IMR-90 (cell line): ENCODE results near the gene ZNF121. TPM values are rescaled to one million over a fixed set of nuclear protein-coding genes. Genes with fewer than 3 reads are reported as not detected.

Experiments used
- ATAC-seq: fragments of 200-7000 bp; cut with Tn5 transposase; 2 replicates; pipeline ENCODE4 v1.9.1; 2020; ENCODE audit warnings: low read depth, mild to moderate bottlenecking, moderate library complexity
- BruUV-seq: library from RNA; stranded (reverse); fragments of 400-500 nt; replicated peaks from 2 replicates; lab custom pipeline; 2021; lab: Mats Ljungman, UMichigan
- CTCF ChIA-PET: fragments of 300-600 bp; formaldehyde crosslinking; extraction: SDS; loops from one replicate; lab custom pipeline; 2021; ENCODE audit warnings: antibody characterized with exemption; lab: Yijun Ruan, JAX
- POLR2A ChIA-PET: fragments of 300-600 bp; sonication (Branson Sonifier 250); formaldehyde crosslinking; loops from one replicate; lab custom pipeline; 2022; ENCODE audit warnings: antibody characterized with exemption; ENCODE audit not compliant: unreplicated experiment; lab: Charles Lee
- DNase-seq: peaks from one replicate; pipeline ENCODE4 v3.0.0; 2013
- H2AFZ ChIP-seq: replicated peaks from 2 replicates; pipeline ENCODE3; 2013; ENCODE audit warnings: low read length, mild to moderate bottlenecking; ENCODE audit not compliant: poor library complexity
- H2AK5ac ChIP-seq: 2 replicates; pipeline ENCODE4 v1.6.1; 2013; ENCODE audit warnings: low read depth, low read length, inconsistent platforms
- H2AK9ac ChIP-seq: replicated peaks from 2 replicates; pipeline ENCODE3; 2013; ENCODE audit warnings: mild to moderate bottlenecking, low read depth, low read length, moderate library complexity; ENCODE audit not compliant: poor library complexity
- H2BK120ac ChIP-seq: 2 replicates; pipeline ENCODE4 v1.6.1; 2013; ENCODE audit warnings: low read depth, low read length, inconsistent platforms
- H2BK15ac ChIP-seq: 3 replicates; pipeline ENCODE4 v1.6.1; 2013; ENCODE audit warnings: low read depth, low read length, inconsistent platforms
- H2BK20ac ChIP-seq: 2 replicates; pipeline ENCODE4 v1.6.1; 2013; ENCODE audit warnings: low read depth, mild to moderate bottlenecking, inconsistent platforms, low read length, moderate library complexity
- H2BK5ac ChIP-seq: 2 replicates; pipeline ENCODE4 v1.6.1; 2013; ENCODE audit warnings: mild to moderate bottlenecking, low read depth, low read length, inconsistent platforms; ENCODE audit not compliant: poor library complexity, severe bottlenecking
- H3K14ac ChIP-seq: replicated peaks from 2 replicates; pipeline ENCODE4 v1.6.1; 2013; ENCODE audit warnings: low read depth, low read length, inconsistent platforms
- H3K18ac ChIP-seq: 2 replicates; pipeline ENCODE4 v1.6.1; 2013; ENCODE audit warnings: low read depth, low read length, control low read depth
- H3K23ac ChIP-seq: 2 replicates; pipeline ENCODE4 v1.6.1; 2013; ENCODE audit warnings: low read depth, low read length, inconsistent platforms
- H3K27ac ChIP-seq: 2 replicates; pipeline ENCODE4 v1.5.1; 2013; ENCODE audit warnings: mild to moderate bottlenecking, control low read depth, low read length; ENCODE audit not compliant: insufficient read depth
- H3K27me3 ChIP-seq: 2 replicates; pipeline ENCODE4 v1.6.1; 2013; ENCODE audit warnings: low read length; ENCODE audit not compliant: control insufficient read depth, insufficient read depth
- H3K36me3 ChIP-seq: 2 replicates; pipeline ENCODE4 v1.6.1; 2013; ENCODE audit warnings: low read length, mixed read lengths; ENCODE audit not compliant: control insufficient read depth, insufficient read depth
- H3K4ac ChIP-seq: 2 replicates; pipeline ENCODE4 v1.6.1; 2013; ENCODE audit warnings: low read depth, low read length, inconsistent platforms
- H3K4me1 ChIP-seq: 2 replicates; pipeline ENCODE4 v1.6.1; 2013; ENCODE audit warnings: low read length, mixed read lengths; ENCODE audit not compliant: control insufficient read depth, insufficient read depth
- H3K4me2 ChIP-seq: 2 replicates; pipeline ENCODE4 v1.6.1; 2013; ENCODE audit warnings: low read depth, mild to moderate bottlenecking, control low read depth, low read length, moderate library complexity
- H3K4me3 ChIP-seq: 2 replicates; pipeline ENCODE4 v1.5.1; 2013; ENCODE audit warnings: low read depth, mild to moderate bottlenecking, control low read depth, low read length, moderate library complexity; ENCODE audit not compliant: insufficient read depth
- H3K56ac ChIP-seq: 2 replicates; pipeline ENCODE4 v1.6.1; 2013; ENCODE audit warnings: low read length, inconsistent platforms; ENCODE audit not compliant: insufficient read depth; ENCODE audit errors: extremely low read depth
- H3K79me1 ChIP-seq, 2 experiments: 2 replicates each; pipeline ENCODE4 v1.6.1; 2013; ENCODE audit warnings: low read length in 2 of 2, inconsistent platforms in 1 of 2, low read depth in 1 of 2
- H3K9ac ChIP-seq: 2 replicates; pipeline ENCODE4 v1.6.1; 2013; ENCODE audit warnings: low read depth, low read length, control low read depth
- H3K9me1 ChIP-seq: 2 replicates; pipeline ENCODE4 v1.6.1; 2013; ENCODE audit warnings: low read length, inconsistent platforms; ENCODE audit not compliant: insufficient read depth
- H3K9me3 ChIP-seq: 2 replicates; pipeline ENCODE4 v1.6.1; 2013; ENCODE audit warnings: low read length; ENCODE audit not compliant: control insufficient read depth, insufficient read depth
- H4K20me1 ChIP-seq: 2 replicates; pipeline ENCODE4 v1.6.1; 2013; ENCODE audit warnings: low read length, inconsistent platforms; ENCODE audit not compliant: insufficient read depth
- H4K5ac ChIP-seq: 2 replicates; pipeline ENCODE4 v1.6.1; 2013; ENCODE audit warnings: mild to moderate bottlenecking, low read depth, low read length, control low read depth
- H4K8ac ChIP-seq, 2 experiments: 2 replicates each; pipeline ENCODE4 v1.6.1; 2013; ENCODE audit warnings: low read depth in 2 of 2, low read length in 2 of 2, control low read depth in 1 of 2, inconsistent platforms in 1 of 2
- H4K91ac ChIP-seq: 2 replicates; pipeline ENCODE4 v1.6.1; 2013; ENCODE audit warnings: low read depth, low read length, inconsistent platforms; ENCODE audit not compliant: insufficient read depth
- BHLHE40 ChIP-seq: fragments of 150-350 bp; IDR thresholded peaks from 2 replicates; pipeline ENCODE4 v1.6.1; 2016; ENCODE audit warnings: mild to moderate bottlenecking, low read depth, low read length
- CEBPB ChIP-seq: IDR thresholded peaks from 2 replicates; pipeline ENCODE4 v1.6.1; 2012; ENCODE audit warnings: low read depth, low read length, improper control_type of control experiment
- CHD1 ChIP-seq: IDR thresholded peaks from 2 replicates; pipeline ENCODE4 v1.6.1; 2012; ENCODE audit warnings: low read depth, low read length, improper control_type of control experiment
- FOS ChIP-seq: fragments of 150-350 bp; IDR thresholded peaks from 2 replicates; pipeline ENCODE4 v1.6.1; 2016; ENCODE audit warnings: low read depth, low read length
- MAFK ChIP-seq: IDR thresholded peaks from 2 replicates; pipeline ENCODE4 v1.6.1; 2012; ENCODE audit warnings: low read depth, low read length, improper control_type of control experiment
- MAZ ChIP-seq: IDR thresholded peaks from 2 replicates; pipeline ENCODE4 v1.6.1; 2012; ENCODE audit warnings: low read depth, mild to moderate bottlenecking, low read length, improper control_type of control experiment, moderate library complexity, borderline replicate concordance
- MXI1 ChIP-seq: IDR thresholded peaks from 2 replicates; pipeline ENCODE4 v1.6.1; 2012; ENCODE audit warnings: low read depth, mild to moderate bottlenecking, low read length, moderate library complexity, borderline replicate concordance
- POLR2A ChIP-seq: IDR thresholded peaks from 2 replicates; pipeline ENCODE4 v1.6.1; 2012; ENCODE audit warnings: mild to moderate bottlenecking, low read depth, low read length
- RAD21 ChIP-seq: IDR thresholded peaks from 2 replicates; pipeline ENCODE4 v1.6.1; 2012; ENCODE audit warnings: low read length, improper control_type of control experiment
- RCOR1 ChIP-seq: IDR thresholded peaks from 2 replicates; pipeline ENCODE4 v1.6.1; 2012; ENCODE audit warnings: mild to moderate bottlenecking, low read length, improper control_type of control experiment; ENCODE audit not compliant: insufficient replicate concordance
- RFX5 ChIP-seq: IDR thresholded peaks from 2 replicates; pipeline ENCODE4 v1.8.0; 2012; ENCODE audit warnings: low read depth, mild to moderate bottlenecking, low read length, moderate library complexity
- WGBS, 2 experiments: methylation state at CpG; one replicate each; pipeline versions ENCODE4 v1.1.5 to v1.1.7; 2013; ENCODE audit warnings: missing lambda C conversion rate in 2 of 2; ENCODE audit not compliant: insufficient read length in 1 of 2; ENCODE audit errors: extremely low coverage in 2 of 2; 5-methylcytosine and 5-hydroxymethylcytosine counted together
- dilution Hi-C: fragments of 300-500 bp; cut with HindIII; formaldehyde crosslinking; loops from one replicate; pipeline ENCODE4 v1.14.3; 2018; ENCODE audit warnings: low sequenced_read_pairs; ENCODE audit not compliant: unreplicated experiment
- in situ Hi-C: fragments of 300-500 bp; cut with MboI; formaldehyde crosslinking; loops from 3 replicates; pipeline ENCODE4 v1.14.3; 2019; ENCODE audit warnings: low sequenced_read_pairs, inconsistent platforms, mixed read lengths
- intact Hi-C: fragments of 100-400 bp; cut with micrococcal nuclease; formaldehyde crosslinking; loops from 2 replicates; pipeline ENCODE4 v1.10.0; 2022
- polyA plus RNA-seq, 3 experiments: library from polyadenylated mRNA; depleted of rRNA; stranded (reverse); fragments of >200 nt; gene quantifications; 2 replicates each; pipeline ENCODE4 v1.2.3, GENCODE V29; 2012; ENCODE audit warnings: low replicate concordance in 1 of 3
- total RNA-seq: library from RNA; depleted of rRNA; stranded (reverse); fragments of >200 nt; gene quantifications from 2 replicates; pipeline ENCODE4 v1.2.3, GENCODE V29; 2012
- TF ChIP-seq, protein P1 (sequence below): fragments of 150-350 bp; IDR thresholded peaks from 2 replicates; pipeline ENCODE4 v1.6.1; 2016; ENCODE audit warnings: low read depth, mild to moderate bottlenecking, low read length, moderate library complexity, borderline replicate concordance
- TF ChIP-seq, protein P2 (sequence below): fragments of 150-350 bp; IDR thresholded peaks from 2 replicates; pipeline ENCODE4 v1.6.1; 2017; ENCODE audit warnings: mild to moderate bottlenecking, antibody characterized with exemption, low read length, low read depth
- TF ChIP-seq, protein P3 (sequence below): conservative IDR thresholded peaks from 2 replicates; pipeline ENCODE4 v1.5.1; 2012; ENCODE audit warnings: mild to moderate bottlenecking, low read depth, low read length, improper control_type of control experiment

ZNF121 gene
- total and polyA plus RNA-seq, 2 of the 4 experiments (the other 2 are of a cell fraction): 3.1 to 62.9 TPM

GRCh38 chr19:9547870-9548269 lies 36.4 kb downstream of the ZNF121 start:
- no peaks in the 10 kb centered on the region for H4K20me1 ChIP-seq
- H3K9me3 ChIP-seq: peaks cover 22% of the 10 kb centered on the region
- H3K36me3 ChIP-seq: no peaks in the 10 kb centered on the region
- H3K56ac ChIP-seq: no peak overlapping the region
- dilution Hi-C loops: no loop called here
- in situ Hi-C loops: no loop called here
- no peak overlapping the region for H2BK5ac ChIP-seq
- H2AFZ ChIP-seq: no peak overlapping the region
- H2AK5ac ChIP-seq: no peak overlapping the region
- no peak for ATAC-seq
- H3K4me1 ChIP-seq: no peaks in the 10 kb centered on the region
- no peak overlapping the region for H2BK20ac ChIP-seq
- DNase-seq: no peak
- H3K23ac ChIP-seq: no peak overlapping the region
- no peak overlapping the region for H2BK15ac ChIP-seq
- no peaks in the 10 kb centered on the region for H3K27me3 ChIP-seq
- intact Hi-C loops: no loop called here
- no peak overlapping the region for H3K4ac ChIP-seq
- no peak overlapping the region for H4K8ac ChIP-seq
- H3K18ac ChIP-seq: no peak overlapping the region
- H3K27ac ChIP-seq: no peak overlapping the region
- no peaks in the 10 kb centered on the region for H3K79me1 ChIP-seq
- H3K9me1 ChIP-seq: no peaks in the 10 kb centered on the region
- no peak overlapping the region for H3K4me2 ChIP-seq
- H2AK9ac ChIP-seq: no peak overlapping the region
- no peak overlapping the region for H3K14ac ChIP-seq
- WGBS, 2 experiments: 62% methylated on average over 6 of the region's 11 CpGs; no CpG with 5 or more reads in 1 of the 2 experiments
- ChIA-PET POLR2A (no interaction called here), CTCF (no interaction called here)
- H4K91ac ChIP-seq: no peak overlapping the region
- H2BK120ac ChIP-seq: no peak overlapping the region
- H3K4me3 ChIP-seq: no peak overlapping the region
- H4K5ac ChIP-seq: no peak overlapping the region
- BruUV-seq: no TSS peak
- TF ChIP-seq CHD1 (no peak), RAD21 (no peak), FOS (no peak), CEBPB (no peak), MXI1 (no peak), MAFK (no peak), MAZ (no peak), RCOR1 (no peak), POLR2A (no peak), BHLHE40 (no peak), RFX5 (no peak)
- TF ChIP-seq, protein P1, sequence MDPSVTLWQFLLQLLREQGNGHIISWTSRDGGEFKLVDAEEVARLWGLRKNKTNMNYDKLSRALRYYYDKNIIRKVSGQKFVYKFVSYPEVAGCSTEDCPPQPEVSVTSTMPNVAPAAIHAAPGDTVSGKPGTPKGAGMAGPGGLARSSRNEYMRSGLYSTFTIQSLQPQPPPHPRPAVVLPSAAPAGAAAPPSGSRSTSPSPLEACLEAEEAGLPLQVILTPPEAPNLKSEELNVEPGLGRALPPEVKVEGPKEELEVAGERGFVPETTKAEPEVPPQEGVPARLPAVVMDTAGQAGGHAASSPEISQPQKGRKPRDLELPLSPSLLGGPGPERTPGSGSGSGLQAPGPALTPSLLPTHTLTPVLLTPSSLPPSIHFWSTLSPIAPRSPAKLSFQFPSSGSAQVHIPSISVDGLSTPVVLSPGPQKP: no peak
- TF ChIP-seq, protein P2, sequence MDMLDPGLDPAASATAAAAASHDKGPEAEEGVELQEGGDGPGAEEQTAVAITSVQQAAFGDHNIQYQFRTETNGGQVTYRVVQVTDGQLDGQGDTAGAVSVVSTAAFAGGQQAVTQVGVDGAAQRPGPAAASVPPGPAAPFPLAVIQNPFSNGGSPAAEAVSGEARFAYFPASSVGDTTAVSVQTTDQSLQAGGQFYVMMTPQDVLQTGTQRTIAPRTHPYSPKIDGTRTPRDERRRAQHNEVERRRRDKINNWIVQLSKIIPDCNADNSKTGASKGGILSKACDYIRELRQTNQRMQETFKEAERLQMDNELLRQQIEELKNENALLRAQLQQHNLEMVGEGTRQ: no peak
- TF ChIP-seq, protein P3, sequence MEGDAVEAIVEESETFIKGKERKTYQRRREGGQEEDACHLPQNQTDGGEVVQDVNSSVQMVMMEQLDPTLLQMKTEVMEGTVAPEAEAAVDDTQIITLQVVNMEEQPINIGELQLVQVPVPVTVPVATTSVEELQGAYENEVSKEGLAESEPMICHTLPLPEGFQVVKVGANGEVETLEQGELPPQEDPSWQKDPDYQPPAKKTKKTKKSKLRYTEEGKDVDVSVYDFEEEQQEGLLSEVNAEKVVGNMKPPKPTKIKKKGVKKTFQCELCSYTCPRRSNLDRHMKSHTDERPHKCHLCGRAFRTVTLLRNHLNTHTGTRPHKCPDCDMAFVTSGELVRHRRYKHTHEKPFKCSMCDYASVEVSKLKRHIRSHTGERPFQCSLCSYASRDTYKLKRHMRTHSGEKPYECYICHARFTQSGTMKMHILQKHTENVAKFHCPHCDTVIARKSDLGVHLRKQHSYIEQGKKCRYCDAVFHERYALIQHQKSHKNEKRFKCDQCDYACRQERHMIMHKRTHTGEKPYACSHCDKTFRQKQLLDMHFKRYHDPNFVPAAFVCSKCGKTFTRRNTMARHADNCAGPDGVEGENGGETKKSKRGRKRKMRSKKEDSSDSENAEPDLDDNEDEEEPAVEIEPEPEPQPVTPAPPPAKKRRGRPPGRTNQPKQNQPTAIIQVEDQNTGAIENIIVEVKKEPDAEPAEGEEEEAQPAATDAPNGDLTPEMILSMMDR: no peak
- H3K9ac ChIP-seq: no peak overlapping the region
